Spleen (tissue), 11 donors: ENCODE data around the gene CD69. TPM values are rescaled to one million over a fixed set of nuclear protein-coding genes. Genes with fewer than 3 reads are reported as not detected.

Source experiments
- DNase-seq: peaks from one replicate; pipeline ENCODE4 v3.0.0-alpha.2; 2020
- H3K27ac ChIP-seq, 8 donors: fragments of 200-600 bp; sonication (generic) in 7 of 8; 1 replicate in 4 of 8; 2 replicates in 4 of 8; pipeline versions ENCODE4 v1.5.0 to v1.8.0; 2016 to 2021; ENCODE audit warnings: inconsistent platforms in 4 of 8, mild to moderate bottlenecking in 4 of 8, moderate library complexity in 1 of 8
- H3K27me3 ChIP-seq, 7 donors: fragments of 200-600 bp; sonication (generic) in 6 of 7; replicated peaks in 1 of 7; 1 replicate in 4 of 7; 2 replicates in 3 of 7; pipeline versions ENCODE4 v1.5.0 to v1.8.0; 2016 to 2021; ENCODE audit warnings: inconsistent platforms in 3 of 7, mild to moderate bottlenecking in 1 of 7
- H3K36me3 ChIP-seq, 6 donors: fragments of 200-600 bp; sonication (generic) in 5 of 6; 1 replicate in 4 of 6; 2 replicates in 2 of 6; pipeline versions ENCODE4 v1.5.0 to v1.8.0; 2016 to 2021; ENCODE audit warnings: inconsistent platforms in 2 of 6
- H3K4me1 ChIP-seq, 6 donors: fragments of 200-600 bp; sonication (generic) in 5 of 6; 1 replicate in 3 of 6; 2 replicates in 3 of 6; pipeline versions ENCODE4 v1.5.0 to v1.8.0; 2016 to 2021; ENCODE audit warnings: inconsistent platforms in 3 of 6
- H3K4me3 ChIP-seq, 8 donors: fragments of 200-600 bp; sonication (generic) in 7 of 8; 1 replicate in 4 of 8; 2 replicates in 4 of 8; pipeline versions ENCODE4 v1.5.0 to v1.8.0; 2016 to 2021; ENCODE audit warnings: inconsistent platforms in 4 of 8, mild to moderate bottlenecking in 4 of 8, moderate library complexity in 2 of 8
- H3K9me3 ChIP-seq, 8 donors: fragments of 200-600 bp; sonication (generic) in 7 of 8; 1 replicate in 4 of 8; 2 replicates in 4 of 8; pipeline versions ENCODE4 v1.5.0 to v1.8.0; 2016 to 2021; ENCODE audit warnings: inconsistent platforms in 4 of 8
- CTCF ChIP-seq, 11 experiments: fragments of 200-600 bp in 7 of 11; fragments of 450-650 bp in 4 of 11; sonication (generic) in 4 of 11; IDR thresholded peaks in 8 of 11; conservative IDR thresholded peaks in 3 of 11; 1 replicate in 7 of 11; 2 replicates in 4 of 11; pipeline versions ENCODE4 v1.4.0 to v1.8.0; 2016 to 2021; ENCODE audit warnings: antibody characterized with exemption in 11 of 11, inconsistent platforms in 4 of 11, mild to moderate bottlenecking in 1 of 11
- POLR2A ChIP-seq, 3 donors: fragments of 450-650 bp; IDR thresholded peaks; one replicate each; pipeline ENCODE4 v1.5.1; 2017; ENCODE audit warnings: antibody characterized with exemption in 3 of 3, mild to moderate bottlenecking in 1 of 3
- POLR2AphosphoS5 ChIP-seq, 3 donors: sonication (generic); formaldehyde crosslinking; IDR thresholded peaks; one replicate each; pipeline ENCODE4 v1.5.1; 2017; ENCODE audit warnings: antibody characterized with exemption in 3 of 3
- WGBS, 5 donors: extraction: QIAGEN DNeasy Blood & Tissue Kit in 3 of 5; methylation state at CpG; one replicate each; pipeline versions ENCODE4 v1.1.5 to v1.1.7; 2013 to 2018; 5-methylcytosine and 5-hydroxymethylcytosine counted together
- intact Hi-C: fragments of 100-400 bp; cut with DNase I; formaldehyde crosslinking; loops from one replicate; pipeline ENCODE4 v1.15.0; 2023; ENCODE audit warnings: low total_unique reads
- polyA plus RNA-seq, 3 donors: library from polyadenylated mRNA; stranded (reverse); fragments of 200-250 nt; gene quantifications; one replicate each; pipeline ENCODE4 v1.2.1, GENCODE V29; 2013
- total RNA-seq, 7 donors: library from RNA; depleted of rRNA in 3 of 7; stranded (reverse); fragments of >200 nt in 3 of 7; fragmentation: NEBNext Ultra II Directional in 4 of 7; extraction: Animal tissue kit (Norgen Biotek cat#: 25700) in 4 of 7; gene quantifications; one replicate each; pipeline versions ENCODE4 v1.1.0 to v1.2.1, GENCODE V29; 2016 to 2021
- donor health status: healthy with polysubstance abuse.
- donor health status: DM: no; HTN: no; CAD: no; lungs with moderate emphysema.
- donor health status: DM: no; HTN: no; CAD: no.
- donor health status: Bipolar disorder and iron deficiency.
- donor health status: healthy.
- donor health status: DM: no; HTN: no; CAD: no.
- donor health status: DM: yes; HTN: yes; CAD: no.

The CD69 gene
- total and polyA plus RNA-seq, 10 donors, result 29.5 to 123 (median 62.1) TPM

GRCh38 chr12:9752145-9752933 lies 8.4 kb downstream of the CD69 start:
- 75 to 92% (median 90%) methylated on average over 2 of the region's 2 CpGs for WGBS, 5 donors
- H3K9me3 ChIP-seq, result no peaks in the 10 kb centered on the region
- H3K4me3 ChIP-seq, result no peak overlapping the region
- H3K36me3 ChIP-seq, result peaks cover 0 to 53% (median 23%) of the 10 kb centered on the region in 6 donors
- intact Hi-C loops, result loop anchor here (5.0 kb wide), 1 partner anchor 45 kb away; no protein-coding TSS in a partner anchor
- TF ChIP-seq POLR2AphosphoS5 (IDR thresholded peaks at IDR 0.05) (no peak), POLR2A (IDR thresholded peaks at IDR 0.05) (no peak), CTCF (IDR thresholded peaks at IDR 0.05 in 8 of 11, conservative IDR thresholded peaks at IDR 0.05 in 3 of 11) (no peak)
- no peak for DNase-seq
- peaks cover 9 to 90% (median 53%) of the 10 kb centered on the region in 6 donors for H3K4me1 ChIP-seq
- H3K27me3 ChIP-seq, result no peaks in the 10 kb centered on the region
- peak overlapping the region in 3 of 8 donors; percentile 6 to 61 (median 59) for H3K27ac ChIP-seq

DNA sequence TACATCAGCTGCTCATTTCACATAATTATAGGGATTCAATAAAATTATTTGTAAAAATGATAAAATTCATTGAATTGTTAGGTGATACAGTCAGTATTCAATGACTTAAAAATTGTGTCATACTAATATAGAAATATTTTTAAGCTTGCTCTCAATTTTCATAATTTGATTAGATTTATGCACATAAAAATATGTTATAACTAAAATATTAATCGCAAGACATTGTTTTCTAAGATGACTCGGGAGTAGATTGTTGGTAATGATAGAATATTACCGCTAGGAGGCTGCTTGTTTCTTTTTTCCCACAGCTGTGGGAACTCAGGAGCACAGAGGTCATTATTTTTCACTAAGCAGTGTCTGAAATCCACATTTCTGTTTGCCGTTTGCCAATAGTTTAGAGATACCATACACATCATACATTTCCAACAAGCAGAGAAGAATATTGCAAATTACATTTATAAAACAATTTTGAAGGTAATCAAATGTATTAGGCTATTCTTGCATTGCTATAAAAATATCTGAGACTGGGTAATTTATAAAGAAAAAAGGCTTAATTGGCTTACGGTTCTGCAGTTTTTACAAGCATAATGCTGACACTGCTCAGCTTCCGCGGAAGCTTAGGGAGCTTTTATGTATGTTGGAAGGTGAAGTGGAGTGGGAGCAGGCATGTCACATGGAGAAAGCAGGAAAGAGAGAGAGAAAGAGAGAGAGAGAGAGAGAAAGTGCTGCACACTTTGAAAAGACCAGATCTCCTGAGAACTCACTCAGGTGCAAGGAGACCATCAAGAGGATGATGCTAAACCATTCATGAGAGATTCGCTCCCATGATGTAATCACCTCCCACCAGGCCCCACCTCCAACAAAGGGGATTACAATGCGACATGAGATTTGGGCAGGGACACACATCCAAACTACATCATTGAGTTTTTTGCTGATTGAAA lies 9.2 kb downstream of the CD69 start:
- WGBS, 5 donors, result 45 to 53% (median 47%) methylated on average over 9 of the region's 9 CpGs
- no peaks in the 10 kb centered on the region for H3K9me3 ChIP-seq
- intact Hi-C loops, result loop anchor here (2.0 to 5.0 kb wide), 2 partner anchors 46 to 175 kb away; no protein-coding TSS in a partner anchor
- TF ChIP-seq POLR2AphosphoS5 (IDR thresholded peaks at IDR 0.05) (peak in 1 of 3 donors; percentile 80), CTCF (IDR thresholded peaks at IDR 0.05 in 8 of 11, conservative IDR thresholded peaks at IDR 0.05 in 3 of 11) (peak in 5 of 11 experiments; percentile 19 to 52 (median 41)), POLR2A (IDR thresholded peaks at IDR 0.05) (no peak)
- H3K4me1 ChIP-seq, result peaks cover 9 to 82% (median 44%) of the 10 kb centered on the region in 6 donors
- peak overlapping the region in 4 of 8 donors; percentile 1 to 36 (median 5) for H3K4me3 ChIP-seq
- DNase-seq, result no peak
- H3K36me3 ChIP-seq, result peaks cover 0 to 50% (median 21%) of the 10 kb centered on the region in 6 donors
- H3K27ac ChIP-seq, result peak overlapping the region in 6 of 8 donors; percentile 6 to 61 (median 44)
- no peaks in the 10 kb centered on the region for H3K27me3 ChIP-seq

GRCh38 chr12:9750276-9751203 lies 10.2 kb downstream of the CD69 start:
- peak; percentile 81 for DNase-seq
- intact Hi-C loops, result loop anchor here (2.0 to 5.0 kb wide), 2 partner anchors 47 to 176 kb away; no protein-coding TSS in a partner anchor
- peak overlapping the region in 6 of 8 donors; percentile 6 to 61 (median 44) for H3K27ac ChIP-seq
- TF ChIP-seq CTCF (IDR thresholded peaks at IDR 0.05 in 8 of 11, conservative IDR thresholded peaks at IDR 0.05 in 3 of 11) (peak; percentile 62 to 87 (median 82)), POLR2AphosphoS5 (IDR thresholded peaks at IDR 0.05) (peak in 2 of 3 donors; percentile 24 to 70), POLR2A (IDR thresholded peaks at IDR 0.05) (no peak)
- H3K36me3 ChIP-seq, result peaks cover 0 to 41% (median 17%) of the 10 kb centered on the region in 6 donors
- H3K4me1 ChIP-seq, result peaks cover 9 to 72% (median 36%) of the 10 kb centered on the region in 6 donors
- WGBS, 5 donors, result 15 to 20% (median 18%) methylated on average over 20 of the region's 20 CpGs
- no peaks in the 10 kb centered on the region for H3K9me3 ChIP-seq
- peak overlapping the region in 4 of 8 donors; percentile 1 to 36 (median 5) for H3K4me3 ChIP-seq
- no peaks in the 10 kb centered on the region for H3K27me3 ChIP-seq
